ENCODE results near the gene PLPP3.
A peak's percentile ranks its signal among the peaks of the same experiment; 100 is the strongest.

Gene PLPP3

GRCh38 chr1:56505792-56506743 lies 73.3 kb downstream of the PLPP3 start:
- Histone ChIP-seq H3K9ac (ENCODE audit: low read length) (no peak overlapping the region), H2BK12ac (ENCODE audit: low read length) (peak overlapping the region; percentile 83), H3K27ac (ENCODE audit: low read depth, low read length) (peak overlapping the region; percentile 90), H3K9me3 (ENCODE audit: insufficient read depth, low read depth, low read length) (peaks cover 2% of the 10 kb centered on the region), H3K4me1 (ENCODE audit: control insufficient read depth in 1 of 2, insufficient read depth in 2 of 2, low read length in 2 of 2) (peaks cover 30 to 37% of the 10 kb centered on the region in 2 experiments), H2BK120ac (ENCODE audit: insufficient read depth, low read length, poor library complexity) (peak overlapping the region; percentile 87), H2AK5ac (ENCODE audit: low read length) (peak overlapping the region; percentile 44), H3K79me1 (ENCODE audit: low read length) (peaks cover 26% of the 10 kb centered on the region), H3K36me3 (ENCODE audit: control insufficient read depth in 1 of 2, insufficient read depth in 2 of 2, low read length in 2 of 2) (peaks cover 40 to 72% of the 10 kb centered on the region in 2 experiments), H3K27me3 (ENCODE audit: insufficient read depth, low read length) (no peaks in the 10 kb centered on the region), H4K8ac (ENCODE audit: low read depth, low read length) (peak overlapping the region; percentile 72), H3K4me3 (ENCODE audit: low read depth, low read length) (no peak overlapping the region), H2AFZ (ENCODE audit: insufficient read depth, low read length, poor library complexity) (no peak overlapping the region), H2BK5ac (ENCODE audit: low read depth, low read length, poor library complexity) (peak overlapping the region; percentile 90), H3K18ac (ENCODE audit: low read length) (peak overlapping the region; percentile 90), H3K23ac (ENCODE audit: low read length) (no peak overlapping the region), H3K14ac (ENCODE audit: low read length) (peak overlapping the region; percentile 73), H4K91ac (ENCODE audit: low read depth, low read length) (peak overlapping the region; percentile 94), H3K4ac (ENCODE audit: low read depth, low read length) (peak overlapping the region; percentile 74), H3K4me2 (ENCODE audit: low read length) (no peak overlapping the region), H4K12ac (ENCODE audit: low read depth, low read length) (peak overlapping the region; percentile 28), H3K79me2 (ENCODE audit: control insufficient read depth, insufficient read depth, low read length, poor library complexity) (peaks cover 6% of the 10 kb centered on the region)
- WGBS (ENCODE audit: extremely low coverage, insufficient coverage, insufficient read length), result no CpG with 5 or more reads among the region's 14 CpGs
- no peak for DNase-seq

GRCh38 chr1:56502700-56503245 lies 76.6 kb downstream of the PLPP3 start:
- H3K27ac ChIP-seq (ENCODE audit: low read depth, low read length), result peak overlapping the region; percentile 41
- H2BK5ac ChIP-seq (ENCODE audit: low read depth, low read length, poor library complexity), result no peak overlapping the region
- peak in 1 of 2 donors; percentile 20 for DNase-seq
- peak overlapping the region; percentile 49 for H3K4ac ChIP-seq (ENCODE audit: low read depth, low read length)
- H3K14ac ChIP-seq (ENCODE audit: low read length), result no peak overlapping the region
- peaks cover 6% of the 10 kb centered on the region for H3K79me2 ChIP-seq (ENCODE audit: control insufficient read depth, insufficient read depth, low read length, poor library complexity)
- H3K36me3 ChIP-seq (ENCODE audit: control insufficient read depth in 1 of 2, insufficient read depth in 2 of 2, low read length in 2 of 2), result peaks cover 20 to 54% of the 10 kb centered on the region in 2 experiments
- H3K4me2 ChIP-seq (ENCODE audit: low read length), result no peak overlapping the region
- H3K4me1 ChIP-seq (ENCODE audit: control insufficient read depth in 1 of 2, insufficient read depth in 2 of 2, low read length in 2 of 2), result peaks cover 18 to 24% of the 10 kb centered on the region in 2 experiments
- no peak overlapping the region for H2BK120ac ChIP-seq (ENCODE audit: insufficient read depth, low read length, poor library complexity)
- H3K9me3 ChIP-seq (ENCODE audit: insufficient read depth, low read depth, low read length), result peaks cover 2% of the 10 kb centered on the region
- H3K9ac ChIP-seq (ENCODE audit: low read length), result no peak overlapping the region
- H3K23ac ChIP-seq (ENCODE audit: low read length), result no peak overlapping the region
- no peak overlapping the region for H2BK12ac ChIP-seq (ENCODE audit: low read length)
- H4K91ac ChIP-seq (ENCODE audit: low read depth, low read length), result no peak overlapping the region
- no peak overlapping the region for H2AK5ac ChIP-seq (ENCODE audit: low read length)
- peak overlapping the region; percentile 36 for H4K8ac ChIP-seq (ENCODE audit: low read depth, low read length)
- H3K4me3 ChIP-seq (ENCODE audit: low read depth, low read length), result no peak overlapping the region
- no peaks in the 10 kb centered on the region for H3K27me3 ChIP-seq (ENCODE audit: insufficient read depth, low read length)
- peak overlapping the region; percentile 27 for H3K18ac ChIP-seq (ENCODE audit: low read length)
- peaks cover 18% of the 10 kb centered on the region for H3K79me1 ChIP-seq (ENCODE audit: low read length)
- no peak overlapping the region for H2AFZ ChIP-seq (ENCODE audit: insufficient read depth, low read length, poor library complexity)
- WGBS (ENCODE audit: extremely low coverage, insufficient coverage, insufficient read length), result no CpG with 5 or more reads among the region's 7 CpGs
- no peak overlapping the region for H4K12ac ChIP-seq (ENCODE audit: low read depth, low read length)

DNA sequence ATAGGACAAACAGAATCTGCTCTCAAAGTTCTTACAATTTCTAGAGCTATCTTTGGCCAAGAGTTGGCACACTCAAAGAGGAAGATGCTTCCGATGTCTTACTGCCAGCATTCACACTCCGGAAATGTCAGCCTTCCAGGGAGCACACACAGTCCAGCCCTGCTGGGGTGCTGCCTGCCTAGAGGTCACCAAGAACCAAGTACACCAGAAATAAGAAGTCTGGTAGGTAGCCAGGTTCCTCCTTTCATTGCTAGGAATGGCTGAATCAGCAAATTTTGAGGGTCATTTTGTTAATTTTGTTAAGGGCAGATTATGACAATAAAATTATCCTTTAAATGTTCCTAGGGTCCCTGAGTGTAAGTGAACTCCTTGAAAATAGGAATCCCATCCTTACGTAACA lies 77.5 kb downstream of the PLPP3 start:
- Histone ChIP-seq H4K8ac (ENCODE audit: low read depth, low read length) (no peak overlapping the region), H4K12ac (ENCODE audit: low read depth, low read length) (no peak overlapping the region), H3K4me3 (ENCODE audit: low read depth, low read length) (no peak overlapping the region), H3K14ac (ENCODE audit: low read length) (no peak overlapping the region), H3K36me3 (ENCODE audit: control insufficient read depth in 1 of 2, insufficient read depth in 2 of 2, low read length in 2 of 2) (peaks cover 20 to 57% of the 10 kb centered on the region in 2 experiments), H3K9ac (ENCODE audit: low read length) (no peak overlapping the region), H2AFZ (ENCODE audit: insufficient read depth, low read length, poor library complexity) (no peak overlapping the region), H3K23ac (ENCODE audit: low read length) (no peak overlapping the region), H3K18ac (ENCODE audit: low read length) (no peak overlapping the region), H3K79me1 (ENCODE audit: low read length) (peaks cover 13% of the 10 kb centered on the region), H3K4me2 (ENCODE audit: low read length) (no peak overlapping the region), H2BK12ac (ENCODE audit: low read length) (no peak overlapping the region), H3K27me3 (ENCODE audit: insufficient read depth, low read length) (no peaks in the 10 kb centered on the region), H3K4ac (ENCODE audit: low read depth, low read length) (no peak overlapping the region), H3K79me2 (ENCODE audit: control insufficient read depth, insufficient read depth, low read length, poor library complexity) (peaks cover 6% of the 10 kb centered on the region), H3K27ac (ENCODE audit: low read depth, low read length) (no peak overlapping the region), H4K91ac (ENCODE audit: low read depth, low read length) (no peak overlapping the region), H3K4me1 (ENCODE audit: control insufficient read depth in 1 of 2, insufficient read depth in 2 of 2, low read length in 2 of 2) (peaks cover 13 to 19% of the 10 kb centered on the region in 2 experiments), H2AK5ac (ENCODE audit: low read length) (no peak overlapping the region), H2BK5ac (ENCODE audit: low read depth, low read length, poor library complexity) (no peak overlapping the region), H3K9me3 (ENCODE audit: insufficient read depth, low read depth, low read length) (peaks cover 2% of the 10 kb centered on the region), H2BK120ac (ENCODE audit: insufficient read depth, low read length, poor library complexity) (no peak overlapping the region)
- no CpG with 5 or more reads among the region's 3 CpGs for WGBS (ENCODE audit: extremely low coverage, insufficient coverage, insufficient read length)
- no peak for DNase-seq

DNA sequence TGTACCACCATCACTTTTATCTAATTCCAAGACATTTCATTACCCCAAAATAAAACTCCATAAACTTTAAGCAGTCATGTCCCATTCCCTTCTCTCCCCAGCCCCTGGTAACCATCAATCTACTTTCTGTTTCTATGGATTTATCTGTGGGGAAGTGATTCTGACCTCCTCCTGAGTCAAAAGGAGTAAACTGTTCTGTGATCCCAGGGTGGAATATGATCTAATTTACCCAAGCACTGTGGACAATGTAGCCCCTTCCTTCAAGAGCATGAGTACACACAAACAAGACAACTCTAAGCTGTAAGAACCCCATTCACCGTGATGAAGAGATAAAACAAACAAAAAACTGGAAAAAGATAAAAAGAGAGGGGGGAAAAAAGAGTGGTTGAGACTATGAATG lies 77.9 kb downstream of the PLPP3 start:
- H3K27me3 ChIP-seq (ENCODE audit: insufficient read depth, low read length), result no peaks in the 10 kb centered on the region
- no peak overlapping the region for H4K91ac ChIP-seq (ENCODE audit: low read depth, low read length)
- no peak overlapping the region for H4K8ac ChIP-seq (ENCODE audit: low read depth, low read length)
- peaks cover 2% of the 10 kb centered on the region for H3K9me3 ChIP-seq (ENCODE audit: insufficient read depth, low read depth, low read length)
- no peak overlapping the region for H3K4me3 ChIP-seq (ENCODE audit: low read depth, low read length)
- no peak overlapping the region for H3K23ac ChIP-seq (ENCODE audit: low read length)
- no peak overlapping the region for H3K27ac ChIP-seq (ENCODE audit: low read depth, low read length)
- H3K9ac ChIP-seq (ENCODE audit: low read length), result no peak overlapping the region
- H2AK5ac ChIP-seq (ENCODE audit: low read length), result no peak overlapping the region
- H3K79me1 ChIP-seq (ENCODE audit: low read length), result peaks cover 10% of the 10 kb centered on the region
- peaks cover 10 to 16% of the 10 kb centered on the region in 2 experiments for H3K4me1 ChIP-seq (ENCODE audit: control insufficient read depth in 1 of 2, insufficient read depth in 2 of 2, low read length in 2 of 2)
- no peak overlapping the region for H4K12ac ChIP-seq (ENCODE audit: low read depth, low read length)
- no peak overlapping the region for H3K4ac ChIP-seq (ENCODE audit: low read depth, low read length)
- no peak overlapping the region for H2AFZ ChIP-seq (ENCODE audit: insufficient read depth, low read length, poor library complexity)
- no peak for DNase-seq
- peaks cover 21 to 57% of the 10 kb centered on the region in 2 experiments for H3K36me3 ChIP-seq (ENCODE audit: control insufficient read depth in 1 of 2, insufficient read depth in 2 of 2, low read length in 2 of 2)
- WGBS (ENCODE audit: extremely low coverage, insufficient coverage, insufficient read length), result no CpG with 5 or more reads among the region's 1 CpG
- peaks cover 3% of the 10 kb centered on the region for H3K79me2 ChIP-seq (ENCODE audit: control insufficient read depth, insufficient read depth, low read length, poor library complexity)
- H3K18ac ChIP-seq (ENCODE audit: low read length), result no peak overlapping the region
- no peak overlapping the region for H3K4me2 ChIP-seq (ENCODE audit: low read length)
- no peak overlapping the region for H3K14ac ChIP-seq (ENCODE audit: low read length)
- H2BK120ac ChIP-seq (ENCODE audit: insufficient read depth, low read length, poor library complexity), result no peak overlapping the region
- no peak overlapping the region for H2BK5ac ChIP-seq (ENCODE audit: low read depth, low read length, poor library complexity)
- no peak overlapping the region for H2BK12ac ChIP-seq (ENCODE audit: low read length)

All from trophoblast cell (in vitro differentiated cells and primary cell).